H9 (cell line): ENCODE measurements around the gene ALG9. TPM values are rescaled to one million over a fixed set of nuclear protein-coding genes. Genes with fewer than 3 reads are reported as not detected.

Experiments
- DNase-seq: peaks from one replicate; pipeline ENCODE4 v3.0.0-alpha.2; 2017
- H2AFZ ChIP-seq: one replicate; pipeline ENCODE4 v1.6.1; 2013; ENCODE audit warnings: mild to moderate bottlenecking, low read length, control low read depth, moderate library complexity
- H2AK5ac ChIP-seq: 2 replicates; pipeline ENCODE4 v1.6.1; 2013; ENCODE audit warnings: low read length, control low read depth, mixed read lengths; ENCODE audit not compliant: insufficient read length
- H2BK120ac ChIP-seq: one replicate; pipeline ENCODE4 v1.6.1; 2013; ENCODE audit warnings: low read depth, mild to moderate bottlenecking, low read length, control low read depth, inconsistent platforms; ENCODE audit not compliant: poor library complexity, severe bottlenecking
- H2BK12ac ChIP-seq: 2 replicates; pipeline ENCODE4 v1.6.1; 2013; ENCODE audit warnings: low read length, control low read depth, mixed read lengths, low read depth; ENCODE audit not compliant: insufficient read length
- H2BK15ac ChIP-seq: 2 replicates; pipeline ENCODE4 v1.6.1; 2013; ENCODE audit warnings: low read depth, low read length, control low read depth
- H2BK20ac ChIP-seq: one replicate; pipeline ENCODE4 v1.6.1; 2013; ENCODE audit warnings: low read depth, mild to moderate bottlenecking, low read length, control low read depth, inconsistent platforms; ENCODE audit not compliant: poor library complexity, severe bottlenecking
- H2BK5ac ChIP-seq: 2 replicates; pipeline ENCODE4 v1.6.1; 2013; ENCODE audit warnings: low read length, control low read depth, mixed read lengths; ENCODE audit not compliant: insufficient read length
- H3K14ac ChIP-seq: 2 replicates; pipeline ENCODE4 v1.6.1; 2013; ENCODE audit warnings: low read length, control low read depth; ENCODE audit not compliant: insufficient read depth
- H3K18ac ChIP-seq: 2 replicates; pipeline ENCODE4 v1.6.1; 2013; ENCODE audit warnings: low read depth, mild to moderate bottlenecking, mixed read lengths, low read length, control low read depth; ENCODE audit not compliant: insufficient read length
- H3K23ac ChIP-seq: 2 replicates; pipeline ENCODE4 v1.6.1; 2013; ENCODE audit warnings: low read length, control low read depth, mixed read lengths, low read depth; ENCODE audit not compliant: insufficient read length
- H3K23me2 ChIP-seq: 2 replicates; pipeline ENCODE4 v1.6.1; 2013; ENCODE audit warnings: low read depth, mild to moderate bottlenecking, mixed read lengths, low read length, control low read depth; ENCODE audit not compliant: insufficient read length, poor library complexity, severe bottlenecking
- H3K27ac ChIP-seq: 2 replicates; pipeline ENCODE4 v1.5.1; 2013; ENCODE audit warnings: low read length, control low read depth, mixed read lengths, low read depth; ENCODE audit not compliant: insufficient read length
- H3K27me3 ChIP-seq: 2 replicates; pipeline ENCODE4 v1.6.1; 2013; ENCODE audit warnings: low read length, control low read depth, inconsistent platforms; ENCODE audit not compliant: insufficient read depth
- H3K4ac ChIP-seq: 2 replicates; pipeline ENCODE4 v1.6.1; 2013; ENCODE audit warnings: low read depth, mild to moderate bottlenecking, control low read depth, inconsistent platforms, low read length, moderate library complexity
- H3K4me1 ChIP-seq: 2 replicates; pipeline ENCODE4 v1.6.1; 2013; ENCODE audit warnings: low read length, control low read depth, inconsistent platforms; ENCODE audit not compliant: insufficient read depth
- H3K4me2 ChIP-seq: 2 replicates; pipeline ENCODE4 v1.6.1; 2013; ENCODE audit warnings: low read length, control low read depth, mixed read lengths; ENCODE audit not compliant: insufficient read length, insufficient read depth
- H3K56ac ChIP-seq: 2 replicates; pipeline ENCODE4 v1.6.1; 2013; ENCODE audit warnings: low read depth, mild to moderate bottlenecking, mixed read lengths, low read length, control low read depth; ENCODE audit not compliant: insufficient read length
- H3K79me1 ChIP-seq: 2 replicates; pipeline ENCODE4 v1.6.1; 2013; ENCODE audit warnings: low read depth, mild to moderate bottlenecking, moderate library complexity, low read length, control low read depth, inconsistent platforms; ENCODE audit not compliant: insufficient read depth, poor library complexity, severe bottlenecking
- H3K79me2 ChIP-seq: 2 replicates; pipeline ENCODE4 v1.6.1; 2013; ENCODE audit warnings: low read length, control low read depth, inconsistent platforms; ENCODE audit not compliant: insufficient read depth
- H3K9ac ChIP-seq: 2 replicates; pipeline ENCODE4 v1.6.1; 2013; ENCODE audit warnings: low read length, control low read depth, mixed read lengths; ENCODE audit not compliant: insufficient read length; ENCODE audit errors: extremely low read depth
- H3K9me3 ChIP-seq: one replicate; pipeline ENCODE4 v1.6.1; 2013; ENCODE audit warnings: low read depth, low read length, inconsistent platforms; ENCODE audit not compliant: control insufficient read depth
- H3T11ph ChIP-seq: one replicate; pipeline ENCODE4 v1.6.1; 2013; ENCODE audit warnings: mild to moderate bottlenecking, low read length, control low read depth, inconsistent platforms
- H4K20me1 ChIP-seq: one replicate; pipeline ENCODE4 v1.6.1; 2013; ENCODE audit not compliant: control insufficient read depth, insufficient read length, insufficient read depth
- H4K5ac ChIP-seq: 2 replicates; pipeline ENCODE4 v1.6.1; 2013; ENCODE audit warnings: low read depth, mild to moderate bottlenecking, mixed read lengths, low read length, control low read depth; ENCODE audit not compliant: insufficient read length
- H4K8ac ChIP-seq: replicated peaks from 2 replicates; pipeline ENCODE4 v1.6.1; 2013; ENCODE audit warnings: low read length, control low read depth, mixed read lengths, low read depth; ENCODE audit not compliant: insufficient read length
- H4K91ac ChIP-seq: 2 replicates; pipeline ENCODE4 v1.6.1; 2013; ENCODE audit warnings: low read depth, mild to moderate bottlenecking, moderate library complexity, mixed read lengths, low read length, control low read depth; ENCODE audit not compliant: insufficient read length
- H3K27ac Mint-ChIP-seq, 3 experiments: 2 replicates in 2 of 3; 3 replicates in 1 of 3; pipeline ENCODE4 v1.8.0; 2020 to 2021; ENCODE audit warnings: mixed read lengths in 3 of 3, mild to moderate bottlenecking in 1 of 3, moderate library complexity in 1 of 3
- H3K27me3 Mint-ChIP-seq: 2 replicates; pipeline ENCODE4 v1.8.0; 2021; ENCODE audit warnings: low read depth, mild to moderate bottlenecking, moderate library complexity, mixed read lengths
- H3K36me3 Mint-ChIP-seq, 3 experiments: 2 replicates in 2 of 3; 3 replicates in 1 of 3; pipeline ENCODE4 v1.8.0; 2020 to 2021; ENCODE audit warnings: low read depth in 3 of 3, mixed read lengths in 3 of 3; ENCODE audit not compliant: insufficient read depth in 1 of 3
- H3K4me1 Mint-ChIP-seq, 2 experiments: 2 replicates each; pipeline ENCODE4 v1.8.0; 2020; ENCODE audit warnings: mixed read lengths in 2 of 2
- H3K4me3 Mint-ChIP-seq, 2 experiments: 2 replicates in 1 of 2; 3 replicates in 1 of 2; pipeline ENCODE4 v1.8.0; 2020 to 2021; ENCODE audit warnings: mild to moderate bottlenecking in 2 of 2, mixed read lengths in 2 of 2, moderate library complexity in 1 of 2
- H3K9me3 Mint-ChIP-seq, 2 experiments: 2 replicates in 1 of 2; 3 replicates in 1 of 2; pipeline ENCODE4 v1.8.0; 2020; ENCODE audit warnings: mild to moderate bottlenecking in 2 of 2, mixed read lengths in 2 of 2, moderate library complexity in 1 of 2
- CTCF ChIP-seq: fragments of 200-600 bp; sonication (generic); conservative IDR thresholded peaks from 3 replicates; pipeline ENCODE4 v1.8.0; 2021; ENCODE audit warnings: antibody characterized with exemption, mild to moderate bottlenecking
- WGBS: extraction: QIAGEN DNeasy Blood & Tissue Kit; methylation state at CpG from one replicate; pipeline ENCODE4 v1.1.7; 2013; ENCODE audit warnings: missing lambda C conversion rate, low lambda C conversion rate, mixed read lengths; ENCODE audit not compliant: insufficient read length; ENCODE audit errors: extremely low coverage; 5-methylcytosine and 5-hydroxymethylcytosine counted together
- total RNA-seq: library from RNA; stranded (reverse); gene quantifications from 2 replicates; pipeline ENCODE4 v1.2.1, GENCODE V29; 2021

Gene ALG9
- total RNA-seq, 1 experiment from 2014 or later: 26.0 TPM

DNA sequence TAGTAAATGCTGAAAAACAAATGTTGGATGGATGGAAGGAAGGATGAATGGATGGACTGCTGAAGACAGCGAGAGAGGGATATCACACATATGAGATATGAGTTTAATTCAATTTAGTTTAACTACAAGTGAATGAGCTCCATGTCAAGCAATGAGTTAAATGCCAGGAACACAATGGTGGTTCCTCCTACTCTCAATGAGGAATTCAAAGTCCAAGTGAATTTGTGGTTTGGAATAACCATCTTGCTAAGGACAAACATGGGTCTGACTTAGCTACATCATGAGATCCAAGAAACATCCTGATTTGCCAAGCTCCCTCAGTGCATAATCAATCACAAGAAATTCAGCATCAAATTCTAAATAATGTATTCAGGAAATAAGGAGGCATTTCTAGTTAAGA, 79.1 kb downstream of the ALG9 start:
- no peak overlapping the region for H2BK12ac ChIP-seq
- no peak overlapping the region for H3K14ac ChIP-seq
- H3K23me2 ChIP-seq: no peaks in the 10 kb centered on the region
- H3K18ac ChIP-seq: no peak overlapping the region
- H2BK5ac ChIP-seq: no peak overlapping the region
- WGBS: no CpG with 5 or more reads among the region's 1 CpG
- H3K79me2 ChIP-seq: no peaks in the 10 kb centered on the region
- H4K91ac ChIP-seq: no peak overlapping the region
- Mint-ChIP-seq H3K27me3 (no peaks in the 10 kb centered on the region), H3K4me1 (peaks cover 0 to 8% of the 10 kb centered on the region in 2 experiments; a peak in 1 of 4 replicates), H3K4me3 (no peak overlapping the region), H3K36me3 (no peaks in the 10 kb centered on the region), H3K27ac (no peak overlapping the region; a peak in 1 of 7 replicates), H3K9me3 (no peaks in the 10 kb centered on the region)
- no peak overlapping the region for H3K4me2 ChIP-seq
- no peaks in the 10 kb centered on the region for H3K9me3 ChIP-seq
- H2AFZ ChIP-seq: no peak overlapping the region
- no peak overlapping the region for H4K8ac ChIP-seq
- DNase-seq: no peak
- H3K23ac ChIP-seq: no peak overlapping the region
- TF ChIP-seq CTCF: no peak
- no peaks in the 10 kb centered on the region for H3K79me1 ChIP-seq
- H2BK15ac ChIP-seq: no peak overlapping the region
- no peak overlapping the region for H3K9ac ChIP-seq
- H2BK120ac ChIP-seq: no peak overlapping the region
- H4K5ac ChIP-seq: no peak overlapping the region
- H4K20me1 ChIP-seq: no peaks in the 10 kb centered on the region
- no peak overlapping the region for H2AK5ac ChIP-seq
- H3K4ac ChIP-seq: no peak overlapping the region
- no peak overlapping the region for H3T11ph ChIP-seq
- no peaks in the 10 kb centered on the region for H3K4me1 ChIP-seq
- no peak overlapping the region for H3K56ac ChIP-seq
- no peak overlapping the region for H2BK20ac ChIP-seq
- no peaks in the 10 kb centered on the region for H3K27me3 ChIP-seq
- H3K27ac ChIP-seq: no peak overlapping the region
